ENCODE results near the gene HHATL. TPM values are rescaled to one million over a fixed set of nuclear protein-coding genes. Genes with fewer than 3 reads are reported as not detected.

The HHATL gene
- polyA plus RNA-seq, 1 experiment: not detected

- CTCF ChIA-PET: interaction anchor here (0.8 to 1.5 kb wide), 6 partner anchors 12 to 126 kb away, joined by 3 to 5 read pairs (median 3); no protein-coding TSS in a partner anchor
- POLR2A ChIA-PET: interaction anchor here (0.6 kb wide), 3 partner anchors 15 to 575 kb away, joined by 3 to 5 read pairs (median 3); no protein-coding TSS in a partner anchor
- DNase-seq (ENCODE audit: low read depth): no peak
- peaks cover 12% of the 10 kb centered on the region for H3K36me3 ChIP-seq (ENCODE audit: control insufficient read depth, insufficient read depth, low read length)
- no peak for TF ChIP-seq CTCF (IDR thresholded peaks at IDR 0.05; ENCODE audit: insufficient read depth, low read depth, low read length)
- peak within 1 kb of the TSS; percentile 74 for H3K4me3 ChIP-seq (ENCODE audit: low read depth, low read length)
- H3K27me3 ChIP-seq (ENCODE audit: control insufficient read depth, insufficient read depth, low read length): no peaks in the 10 kb centered on the region
These were observed 48.9 kb downstream of the HHATL start, which contains the start of gene ZBTB47 for GRCh38 chr3:42653560-42654330. Gene ZBTB47 (plus strand): TSS chr3:42653697. CDS start chr3:42658356, 4,659 bp downstream.

GRCh38 chr3:42653303-42653559 lies 49.4 kb downstream of the HHATL start:
- H3K36me3 ChIP-seq (ENCODE audit: control insufficient read depth, insufficient read depth, low read length): peaks cover 8% of the 10 kb centered on the region
- no peak for TF ChIP-seq CTCF (IDR thresholded peaks at IDR 0.05; ENCODE audit: insufficient read depth, low read depth, low read length)
- H3K27me3 ChIP-seq (ENCODE audit: control insufficient read depth, insufficient read depth, low read length): no peaks in the 10 kb centered on the region
- DNase-seq (ENCODE audit: low read depth): no peak
- POLR2A ChIA-PET: interaction anchor here (0.6 kb wide), 1 partner anchor 574 kb away, joined by 3 read pairs; no protein-coding TSS in a partner anchor
- peak overlapping the region; percentile 74 for H3K4me3 ChIP-seq (ENCODE audit: low read depth, low read length)
- CTCF ChIA-PET: interaction anchor here (0.8 to 1.5 kb wide), 3 partner anchors 12 to 127 kb away, joined by 3 to 4 read pairs (median 3); no protein-coding TSS in a partner anchor

GRCh38 chr3:42652611-42653302 lies 49.8 kb downstream of the HHATL start:
- DNase-seq (ENCODE audit: low read depth): no peak
- TF ChIP-seq CTCF (IDR thresholded peaks at IDR 0.05; ENCODE audit: insufficient read depth, low read depth, low read length): no peak
- Histone ChIP-seq H3K36me3 (ENCODE audit: control insufficient read depth, insufficient read depth, low read length) (peaks cover 6% of the 10 kb centered on the region), H3K4me3 (ENCODE audit: low read depth, low read length) (peak overlapping the region; percentile 74), H3K27me3 (ENCODE audit: control insufficient read depth, insufficient read depth, low read length) (no peaks in the 10 kb centered on the region)
- ChIA-PET POLR2A (no interaction called here), CTCF (interaction anchor here (0.8 to 1.6 kb wide), 9 partner anchors 8 to 190 kb away, joined by 3 to 7 read pairs (median 3); no protein-coding TSS in a partner anchor)

- no peaks in the 10 kb centered on the region for H3K27me3 ChIP-seq (ENCODE audit: control insufficient read depth, insufficient read depth, low read length)
- no peak for TF ChIP-seq CTCF (IDR thresholded peaks at IDR 0.05; ENCODE audit: insufficient read depth, low read depth, low read length)
- H3K4me3 ChIP-seq (ENCODE audit: low read depth, low read length): peak overlapping the region; percentile 21
- ChIA-PET CTCF (interaction anchor here (0.8 to 2.1 kb wide), 11 partner anchors 9 to 191 kb away, joined by 3 to 7 read pairs (median 3); partner anchors contain the start of gene NKTR), POLR2A (no interaction called here)
- DNase-seq (ENCODE audit: low read depth): no peak
- H3K36me3 ChIP-seq (ENCODE audit: control insufficient read depth, insufficient read depth, low read length): peaks cover 6% of the 10 kb centered on the region
These were observed 50.4 kb downstream of the HHATL start for GRCh38 chr3:42652251-42652610.

All from BJ (cell line).